Measurements from ENCODE around the gene PAQR7.

The PAQR7 gene

GRCh38 chr1:25900219-25900618 lies 24.7 kb upstream of the PAQR7 start:
- DNase-seq, result no peak

- peak; percentile 32 for DNase-seq
Observed at GRCh38 chr1:25899792-25900191, 24.3 kb upstream of the PAQR7 start.

GRCh38 chr1:25898223-25899015 lies 22.9 kb upstream of the PAQR7 start:
- DNase-seq, result peak; percentile 92

GRCh38 chr1:25897754-25898153 lies 22.2 kb upstream of the PAQR7 start:
- no peak for DNase-seq

GRCh38 chr1:25896266-25896665 lies 20.8 kb upstream of the PAQR7 start:
- DNase-seq, result peak; percentile 2

- DNase-seq, result peak; percentile 58
Observed at GRCh38 chr1:25895365-25895990, 20.0 kb upstream of the PAQR7 start.

GRCh38 chr1:25893116-25893515 lies 17.6 kb upstream of the PAQR7 start:
- DNase-seq, result no peak

GRCh38 chr1:25891606-25892005 lies 16.1 kb upstream of the PAQR7 start:
- no peak for DNase-seq

- no peak for DNase-seq
Observed at GRCh38 chr1:25890239-25891034, 14.9 kb upstream of the PAQR7 start.

GRCh38 chr1:25889470-25889869 lies 14.0 kb upstream of the PAQR7 start:
- DNase-seq, result peak; percentile 33

- no peak for DNase-seq
Observed at GRCh38 chr1:25888426-25888987, 13.0 kb upstream of the PAQR7 start.

- no peak for DNase-seq
Observed at GRCh38 chr1:25885602-25886001, 10.1 kb upstream of the PAQR7 start.

- no peak for DNase-seq
Observed at GRCh38 chr1:25881266-25881665, 5.8 kb upstream of the PAQR7 start.

- DNase-seq, result no peak
Observed at GRCh38 chr1:25880518-25880917, 5.0 kb upstream of the PAQR7 start.

GRCh38 chr1:25879675-25880074 lies 4.2 kb upstream of the PAQR7 start:
- DNase-seq, result no peak

- DNase-seq, result no peak
Observed at GRCh38 chr1:25878690-25879089, 3.2 kb upstream of the PAQR7 start.

- no peak for DNase-seq
Observed at GRCh38 chr1:25877155-25877554, 1.6 kb upstream of the PAQR7 start.

- no peak for DNase-seq
Observed at GRCh38 chr1:25876693-25877077, 1.2 kb upstream of the PAQR7 start.

- DNase-seq, result peak; percentile 15
Observed at GRCh38 chr1:25875856-25876692, 566 bp upstream of the PAQR7 start.

GRCh38 chr1:25874635-25875153 lies 814 bp downstream of the PAQR7 start:
- no peak for DNase-seq

GRCh38 chr1:25874209-25874608 lies 1.3 kb downstream of the PAQR7 start:
- no peak for DNase-seq

- DNase-seq, result no peak
Observed at GRCh38 chr1:25873120-25873519, 2.4 kb downstream of the PAQR7 start.

All from DMS79 (cell line).